Adipocyte (in vitro differentiated cells): Measurements from ENCODE around the gene SORCS2.
A peak's percentile ranks its signal among the peaks of the same experiment; 100 is the strongest.

Experiments
- DNase-seq: peaks from one replicate; pipeline ENCODE4 v3.0.0-alpha.2; 2015; ENCODE audit warnings: low read depth
- H3K27me3 ChIP-seq: replicated peaks from 2 replicates; pipeline ENCODE4 v1.7.0; 2013; ENCODE audit warnings: mild to moderate bottlenecking, low read length, moderate library complexity; ENCODE audit not compliant: control insufficient read depth, insufficient read depth
- H3K36me3 ChIP-seq: 2 replicates; pipeline ENCODE4 v1.7.0; 2013; ENCODE audit warnings: low read length, mild to moderate bottlenecking, moderate library complexity; ENCODE audit not compliant: control insufficient read depth, insufficient read depth, severe bottlenecking
- H3K4me1 ChIP-seq: 2 replicates; pipeline ENCODE4 v1.7.0; 2013; ENCODE audit warnings: mild to moderate bottlenecking, low read length, moderate library complexity; ENCODE audit not compliant: control insufficient read depth, insufficient read depth
- H3K4me3 ChIP-seq: 2 replicates; pipeline ENCODE4 v1.7.0; 2013; ENCODE audit warnings: mild to moderate bottlenecking, low read length, moderate library complexity
- H3K9ac ChIP-seq: 2 replicates; pipeline ENCODE4 v1.7.0; 2013; ENCODE audit warnings: mild to moderate bottlenecking, low read length, moderate library complexity
- H3K9me3 ChIP-seq: 2 replicates; pipeline ENCODE4 v1.7.0; 2013; ENCODE audit warnings: mild to moderate bottlenecking, low read length, moderate library complexity; ENCODE audit not compliant: control insufficient read depth

Gene SORCS2

GRCh38 chr4:7506119-7506518, 313.8 kb downstream of the SORCS2 start:
- no peaks in the 10 kb centered on the region for H3K4me1 ChIP-seq
- peaks cover 12% of the 10 kb centered on the region for H3K27me3 ChIP-seq
- no peaks in the 10 kb centered on the region for H3K9me3 ChIP-seq
- no peak overlapping the region for H3K4me3 ChIP-seq
- H3K9ac ChIP-seq, result no peak overlapping the region
- DNase-seq, result no peak
- H3K36me3 ChIP-seq, result no peaks in the 10 kb centered on the region

GRCh38 chr4:7506572-7506971, 314.2 kb downstream of the SORCS2 start:
- H3K4me3 ChIP-seq, result no peak overlapping the region
- H3K9me3 ChIP-seq, result no peaks in the 10 kb centered on the region
- no peak overlapping the region for H3K9ac ChIP-seq
- H3K36me3 ChIP-seq, result no peaks in the 10 kb centered on the region
- H3K27me3 ChIP-seq, result peaks cover 9% of the 10 kb centered on the region
- H3K4me1 ChIP-seq, result no peaks in the 10 kb centered on the region
- DNase-seq, result no peak

GRCh38 chr4:7507381-7507780, 315.0 kb downstream of the SORCS2 start:
- no peaks in the 10 kb centered on the region for H3K36me3 ChIP-seq
- no peaks in the 10 kb centered on the region for H3K9me3 ChIP-seq
- H3K9ac ChIP-seq, result no peak overlapping the region
- DNase-seq, result peak; percentile 5
- no peaks in the 10 kb centered on the region for H3K4me1 ChIP-seq
- peaks cover 6% of the 10 kb centered on the region for H3K27me3 ChIP-seq
- no peak overlapping the region for H3K4me3 ChIP-seq

GRCh38 chr4:7510066-7510465, 317.7 kb downstream of the SORCS2 start:
- Histone ChIP-seq H3K9ac (no peak overlapping the region), H3K4me1 (peaks cover 2% of the 10 kb centered on the region), H3K36me3 (no peaks in the 10 kb centered on the region), H3K27me3 (peaks cover 6% of the 10 kb centered on the region), H3K4me3 (no peak overlapping the region), H3K9me3 (no peaks in the 10 kb centered on the region)
- DNase-seq, result no peak

- peaks cover 6% of the 10 kb centered on the region for H3K27me3 ChIP-seq
- H3K9ac ChIP-seq, result no peak overlapping the region
- no peaks in the 10 kb centered on the region for H3K36me3 ChIP-seq
- no peak overlapping the region for H3K4me3 ChIP-seq
- no peaks in the 10 kb centered on the region for H3K9me3 ChIP-seq
- H3K4me1 ChIP-seq, result peaks cover 6% of the 10 kb centered on the region
- DNase-seq, result no peak
These were observed 318.2 kb downstream of the SORCS2 start for GRCh38 chr4:7510538-7510937.

- no peak for DNase-seq
- Histone ChIP-seq H3K27me3 (peaks cover 7% of the 10 kb centered on the region), H3K4me1 (peaks cover 16% of the 10 kb centered on the region), H3K4me3 (no peak overlapping the region), H3K9ac (no peak overlapping the region), H3K36me3 (no peaks in the 10 kb centered on the region), H3K9me3 (no peaks in the 10 kb centered on the region)
These were observed 319.2 kb downstream of the SORCS2 start for GRCh38 chr4:7511525-7511924.

- no peak for DNase-seq
- Histone ChIP-seq H3K9ac (no peak overlapping the region), H3K4me3 (no peak overlapping the region), H3K9me3 (no peaks in the 10 kb centered on the region), H3K36me3 (no peaks in the 10 kb centered on the region), H3K4me1 (peaks cover 20% of the 10 kb centered on the region), H3K27me3 (peaks cover 11% of the 10 kb centered on the region)
These were observed 320.1 kb downstream of the SORCS2 start for GRCh38 chr4:7512428-7512827.

- DNase-seq, result no peak
- Histone ChIP-seq H3K27me3 (peaks cover 13% of the 10 kb centered on the region), H3K9ac (no peak overlapping the region), H3K4me3 (no peak overlapping the region), H3K9me3 (no peaks in the 10 kb centered on the region), H3K36me3 (no peaks in the 10 kb centered on the region), H3K4me1 (peaks cover 20% of the 10 kb centered on the region)
These were observed 320.6 kb downstream of the SORCS2 start for GRCh38 chr4:7512946-7513345.

GRCh38 chr4:7513671-7514070, 321.3 kb downstream of the SORCS2 start:
- no peaks in the 10 kb centered on the region for H3K36me3 ChIP-seq
- H3K9me3 ChIP-seq, result no peaks in the 10 kb centered on the region
- H3K27me3 ChIP-seq, result peaks cover 17% of the 10 kb centered on the region
- no peak overlapping the region for H3K9ac ChIP-seq
- no peak overlapping the region for H3K4me3 ChIP-seq
- peak; percentile 81 for DNase-seq
- H3K4me1 ChIP-seq, result peaks cover 20% of the 10 kb centered on the region

GRCh38 chr4:7514281-7514680, 321.9 kb downstream of the SORCS2 start:
- DNase-seq, result no peak
- H3K9me3 ChIP-seq, result no peaks in the 10 kb centered on the region
- H3K4me1 ChIP-seq, result peaks cover 20% of the 10 kb centered on the region
- no peaks in the 10 kb centered on the region for H3K36me3 ChIP-seq
- H3K27me3 ChIP-seq, result peaks cover 21% of the 10 kb centered on the region
- no peak overlapping the region for H3K4me3 ChIP-seq
- no peak overlapping the region for H3K9ac ChIP-seq

- peaks cover 20% of the 10 kb centered on the region for H3K4me1 ChIP-seq
- H3K9ac ChIP-seq, result no peak overlapping the region
- H3K36me3 ChIP-seq, result no peaks in the 10 kb centered on the region
- no peak overlapping the region for H3K4me3 ChIP-seq
- peaks cover 24% of the 10 kb centered on the region for H3K27me3 ChIP-seq
- no peak for DNase-seq
- no peaks in the 10 kb centered on the region for H3K9me3 ChIP-seq
These were observed 322.5 kb downstream of the SORCS2 start for GRCh38 chr4:7514789-7515188.

- Histone ChIP-seq H3K9me3 (no peaks in the 10 kb centered on the region), H3K4me3 (no peak overlapping the region), H3K36me3 (no peaks in the 10 kb centered on the region), H3K9ac (no peak overlapping the region), H3K27me3 (peaks cover 30% of the 10 kb centered on the region), H3K4me1 (peaks cover 20% of the 10 kb centered on the region)
- DNase-seq, result no peak
These were observed 323.1 kb downstream of the SORCS2 start for GRCh38 chr4:7515390-7515902.
